K562 (cell line): Measurements from ENCODE around the gene GOLGA6L2. TPM values are rescaled to one million over a fixed set of nuclear protein-coding genes. Genes with fewer than 3 reads are reported as not detected.

Experiments
- ATAC-seq: fragments of 200-7000 bp; cut with Tn5 transposase; 3 replicates; pipeline ENCODE4 v1.9.1; 2020; ENCODE audit warnings: moderate library complexity
- BruUV-seq: library from RNA; stranded (reverse); fragments of 400-500 nt; replicated peaks from 2 replicates; lab custom pipeline; 2021; lab: Mats Ljungman, UMichigan
- CTCF ChIA-PET: fragments of 300-600 bp; formaldehyde crosslinking; extraction: SDS; loops from one replicate; lab custom pipeline; 2021; ENCODE audit warnings: low intra/inter-chr PET ratio; lab: Yijun Ruan, JAX
- POLR2A ChIA-PET: fragments of 300-600, 350-650 bp; sonication (Branson Sonifier 250); formaldehyde crosslinking; extraction: SDS; loops from one replicate; lab custom pipeline; 2021; ENCODE audit warnings: antibody characterized with exemption, inconsistent platforms; lab: Yijun Ruan, JAX
- DNase-seq, 4 experiments: peaks; one replicate each; pipeline versions ENCODE4 v3.0.0 to v3.0.0-alpha.2; 2011 to 2018; ENCODE audit warnings: low spot score in 3 of 4, mixed read lengths in 3 of 4; ENCODE audit errors: extremely low read depth in 1 of 4
- FAIRE-seq: peaks from 2 replicates; lab custom pipeline; 2011; peaks lifted over from hg19 to GRCh38; lab: Jason Lieb, UNC
- H2AFZ ChIP-seq: 2 replicates; pipeline ENCODE4 v1.6.0; 2011; ENCODE audit warnings: low read depth, low read length, control low read depth, inconsistent platforms
- H3K27ac ChIP-seq: fragments of 200-600 bp; 3 replicates; pipeline ENCODE4 v1.8.0; 2011; ENCODE audit warnings: low read depth, mild to moderate bottlenecking, control low read depth, inconsistent platforms, low read length, moderate library complexity, mixed read lengths; ENCODE audit errors: extremely low read depth
- H3K27me3 ChIP-seq, 2 experiments: fragments of 300-600 bp in 1 of 2; 2 replicates in 1 of 2; 3 replicates in 1 of 2; pipeline versions ENCODE4 v1.6.0 to v1.8.0; 2011; ENCODE audit warnings: inconsistent platforms in 2 of 2, low read length in 2 of 2, mild to moderate bottlenecking in 1 of 2, mixed read lengths in 1 of 2, moderate library complexity in 1 of 2; ENCODE audit not compliant: control insufficient read depth in 2 of 2, insufficient read depth in 2 of 2
- H3K36me3 ChIP-seq: fragments of 300-600 bp; 3 replicates; pipeline ENCODE4 v1.8.0; 2011; ENCODE audit warnings: mild to moderate bottlenecking, low read length, inconsistent platforms; ENCODE audit not compliant: control insufficient read depth, insufficient read depth
- H3K4me1 ChIP-seq, 2 experiments: fragments of 200-600 bp in 1 of 2; replicated peaks in 1 of 2; 2 replicates in 1 of 2; 3 replicates in 1 of 2; pipeline versions ENCODE4 v1.5.1 to v1.8.0; 2011; ENCODE audit warnings: inconsistent platforms in 2 of 2, low read length in 2 of 2, mild to moderate bottlenecking in 1 of 2, mixed read lengths in 1 of 2, moderate library complexity in 1 of 2; ENCODE audit not compliant: control insufficient read depth in 2 of 2, insufficient read depth in 2 of 2
- H3K4me2 ChIP-seq: 2 replicates; pipeline ENCODE4 v1.6.1; 2011; ENCODE audit warnings: low read length, control low read depth, inconsistent platforms, mixed read lengths; ENCODE audit not compliant: insufficient read depth
- H3K4me3 ChIP-seq: fragments of 200-600 bp; sonication (generic), shearing (Covaris generic); 2 replicates; pipeline ENCODE4 v1.5.1; 2016; ENCODE audit warnings: control low read depth, inconsistent platforms
- H3K79me2 ChIP-seq: fragments of 200-600 bp; 3 replicates; pipeline ENCODE4 v1.8.0; 2011; ENCODE audit warnings: low read length, inconsistent platforms; ENCODE audit not compliant: control insufficient read depth, insufficient read depth
- H3K9ac ChIP-seq, 2 experiments: 2 replicates each; pipeline versions ENCODE4 v1.6.0 to v1.6.1; 2011; ENCODE audit warnings: low read depth in 2 of 2, low read length in 2 of 2, control low read depth in 1 of 2, inconsistent platforms in 1 of 2, mild to moderate bottlenecking in 1 of 2, mixed read lengths in 1 of 2; ENCODE audit not compliant: insufficient read depth in 1 of 2
- H3K9me1 ChIP-seq: one replicate; pipeline ENCODE4 v1.6.0; 2011; ENCODE audit warnings: inconsistent platforms, mild to moderate bottlenecking, low read length, moderate library complexity; ENCODE audit not compliant: control insufficient read depth, insufficient read depth
- H3K9me3 ChIP-seq: replicated peaks from 2 replicates; pipeline ENCODE4 v1.5.1; 2011; ENCODE audit warnings: low read depth, low read length, inconsistent platforms; ENCODE audit not compliant: control insufficient read depth, insufficient read depth
- H4K20me1 ChIP-seq: replicated peaks from 2 replicates; pipeline ENCODE4 v1.6.1; 2011; ENCODE audit warnings: low read length, inconsistent platforms, mixed read lengths; ENCODE audit not compliant: control insufficient read depth, insufficient read depth
- EP300 ChIP-seq: IDR thresholded peaks from 2 replicates; pipeline ENCODE4 v1.6.1; 2012; ENCODE audit warnings: low read length, improper control_type of control experiment
- EZH2 ChIP-seq: IDR thresholded peaks from 2 replicates; pipeline ENCODE4 v1.6.1; 2012; ENCODE audit warnings: low read depth, mild to moderate bottlenecking, inconsistent platforms, low read length, borderline replicate concordance
- SIRT6 ChIP-seq: IDR thresholded peaks from one replicate; pipeline ENCODE4 v1.6.1; 2012; ENCODE audit warnings: low read depth, mild to moderate bottlenecking, control low read depth, inconsistent platforms, low read length, moderate library complexity
- SNRNP70 ChIP-seq: fragments of 200-400 bp; formaldehyde crosslinking; optimal IDR thresholded peaks from 2 replicates; pipeline ENCODE3; 2017; ENCODE audit warnings: low read depth, low read length
- ZBTB12 ChIP-seq: fragments of 250-450 bp; sonication (Bioruptor Pico); IDR thresholded peaks from 2 replicates; pipeline ENCODE4 v1.4.0; 2020
- WGBS: fragments of 100-300 bp; shearing (Covaris generic); methylation state at CpG from one replicate; pipeline ENCODE4 v1.1.6; 2016; ENCODE audit warnings: low coverage, mixed read lengths; ENCODE audit not compliant: insufficient coverage; ENCODE audit errors: missing lambda C conversion rate; 5-methylcytosine and 5-hydroxymethylcytosine counted together
- in situ Hi-C: fragments of 300-500 bp; cut with MboI; formaldehyde crosslinking; loops from 4 replicates; pipeline ENCODE4 v1.15.0; 2018; ENCODE audit warnings: inconsistent platforms, mixed read lengths
- intact Hi-C: fragments of 100-400 bp; cut with micrococcal nuclease; formaldehyde crosslinking; loops from 2 replicates; pipeline ENCODE4 v1.14.2; 2022
- polyA plus RNA-seq, 8 experiments: library from polyadenylated mRNA; depleted of rRNA in 4 of 8; stranded (reverse) in 5 of 8; unstranded in 3 of 8; fragments of >200 nt; fragmentation: Nextera tagmentation in 2 of 8; fragmentation: Illumina TruSeq in 1 of 8; extraction: Ambion mirVana in 2 of 8; extraction: Trizol in 1 of 8; gene quantifications; 2 replicates each; pipeline versions ENCODE4 v1.2.1 to v1.2.3, GENCODE V29; 2011 to 2014; ENCODE audit warnings: inconsistent platforms in 1 of 8, missing spikeins in 1 of 8
- total RNA-seq, 7 experiments: library from RNA; depleted of rRNA in 6 of 7; stranded (reverse); fragments of >200 nt in 6 of 7; fragmentation: Illumina TruSeq in 2 of 7; extraction: Trizol in 2 of 7; gene quantifications; 2 replicates each; pipeline versions ENCODE4 v1.2.1 to v1.2.3, GENCODE V29; 2011 to 2021; ENCODE audit warnings: low replicate concordance in 1 of 7

The GOLGA6L2 gene
- total and polyA plus RNA-seq, 9 of the 15 experiments (the other 6 are each of a cell fraction or from before 2014, with no cell fraction given), result not detected

- TF ChIP-seq SIRT6 (no peak), SNRNP70 (no peak)
These were observed 5.8 kb downstream of the GOLGA6L2 start (continued) for GRCh38 chr15:23441204-23441603.

GRCh38 chr15:23440596-23440995, 6.4 kb downstream of the GOLGA6L2 start:
- Histone ChIP-seq H3K79me2 (no peaks in the 10 kb centered on the region), H3K4me2 (no peak overlapping the region), H2AFZ (no peak overlapping the region), H4K20me1 (no peaks in the 10 kb centered on the region), H3K27me3 (peaks cover 19 to 52% of the 10 kb centered on the region in 2 experiments), H3K9ac (no peak overlapping the region), H3K9me3 (no peaks in the 10 kb centered on the region), H3K36me3 (no peaks in the 10 kb centered on the region), H3K4me1 (no peaks in the 10 kb centered on the region), H3K27ac (no peak overlapping the region), H3K4me3 (no peak overlapping the region), H3K9me1 (no peaks in the 10 kb centered on the region)
- POLR2A ChIA-PET, result no interaction called here
- DNase-seq (no peak), FAIRE-seq (no peak), ATAC-seq (no peak)
- CTCF ChIA-PET, result no interaction called here
- no TSS peak for BruUV-seq
- in situ Hi-C loops (no loop called here), intact Hi-C loops (no loop called here)
- TF ChIP-seq ZBTB12 (CRISPR knock-in tag) (no peak), EP300 (no peak), EZH2 (peak; percentile 92; the same call in 1 of the 2 replicates)
- 0% methylated on average over 7 of the region's 10 CpGs for WGBS
